NCI-H748 (cell line): Measurements from ENCODE around the gene TMCC2.
"Not testable (repeated sequence)": the region's sequence is repeated elsewhere in the genome, so short reads cannot be mapped to it uniquely, and the experiment has no call there.

Experiments
- DNase-seq: peaks from one replicate; lab custom pipeline; 2025; ENCODE audit not compliant: unreplicated experiment; lab: John Stamatoyannopoulos, UW

The TMCC2 gene

DNA sequence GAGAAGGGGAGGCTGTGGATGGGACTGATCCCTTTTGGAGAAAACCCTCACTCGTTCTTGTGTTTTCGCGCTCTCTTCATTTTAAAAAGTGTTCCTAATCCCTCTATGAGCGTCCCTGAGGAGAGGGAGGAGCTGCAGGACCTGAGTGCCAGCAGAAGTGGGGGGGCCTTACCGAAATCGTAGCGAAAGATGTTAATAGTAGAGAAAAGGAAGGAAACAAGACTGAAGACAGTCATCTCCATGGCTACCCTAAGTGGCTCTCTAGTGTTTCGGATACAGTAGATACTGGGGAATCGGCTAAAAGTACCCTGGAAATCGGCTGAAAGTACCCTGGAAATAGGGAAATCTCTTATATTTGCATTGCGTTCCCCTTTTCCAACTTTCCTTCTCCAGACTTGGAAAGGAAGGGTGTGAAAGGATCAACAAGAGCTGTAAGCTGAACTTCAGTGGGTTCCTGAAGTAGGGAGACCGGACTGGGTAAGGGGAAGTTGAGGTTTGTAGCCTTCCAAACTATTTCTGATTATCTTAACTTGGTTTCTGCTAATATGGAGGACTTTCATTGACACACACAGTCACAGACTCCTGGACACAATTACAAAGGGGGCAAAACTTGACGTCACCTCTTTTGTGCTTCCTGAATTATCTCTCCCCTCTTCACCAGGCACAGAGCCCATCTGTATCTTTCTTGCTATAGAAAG, 15.8 kb upstream of the TMCC2 start:
- DNase-seq, result no peak

DNA sequence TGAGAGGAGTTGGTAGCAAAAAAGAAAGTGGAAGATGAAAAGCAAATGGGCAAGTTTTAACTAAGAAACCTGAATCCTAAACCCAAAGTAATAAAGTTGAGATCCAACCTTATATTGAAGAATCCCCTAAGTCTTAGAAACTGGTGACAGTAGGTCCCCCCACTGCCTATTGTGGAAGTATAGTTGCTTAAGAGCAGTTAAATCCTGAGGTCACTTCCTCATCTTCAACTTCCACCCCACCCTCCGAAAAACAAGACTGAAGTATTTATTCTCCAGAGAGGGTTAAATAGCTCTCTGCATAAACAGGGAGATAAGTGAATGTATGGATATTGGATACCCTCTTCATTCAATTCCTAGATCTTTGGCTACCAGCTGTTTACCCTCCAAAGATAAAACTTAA, 13.0 kb upstream of the TMCC2 start:
- DNase-seq, result no peak

DNA sequence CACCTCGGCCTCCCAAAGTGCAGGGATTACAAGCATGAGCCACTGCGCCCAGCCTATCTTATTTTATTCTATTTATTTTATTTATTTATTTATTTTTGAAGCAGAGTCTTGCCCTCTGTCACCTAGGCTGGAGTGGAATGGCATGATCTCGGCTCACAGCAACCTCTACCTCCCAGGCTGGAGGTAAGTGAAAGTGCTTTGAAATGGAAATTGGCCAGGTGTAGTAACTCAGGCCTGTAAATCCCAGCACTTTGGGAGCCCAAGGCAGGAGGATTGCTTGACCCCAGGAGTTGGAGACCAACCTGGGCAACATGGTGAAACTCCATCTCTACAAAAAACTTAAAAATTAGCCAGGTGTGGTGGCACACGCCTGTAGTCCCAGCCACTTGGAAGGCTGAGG, 11.2 kb upstream of the TMCC2 start:
- no peak for DNase-seq

DNA sequence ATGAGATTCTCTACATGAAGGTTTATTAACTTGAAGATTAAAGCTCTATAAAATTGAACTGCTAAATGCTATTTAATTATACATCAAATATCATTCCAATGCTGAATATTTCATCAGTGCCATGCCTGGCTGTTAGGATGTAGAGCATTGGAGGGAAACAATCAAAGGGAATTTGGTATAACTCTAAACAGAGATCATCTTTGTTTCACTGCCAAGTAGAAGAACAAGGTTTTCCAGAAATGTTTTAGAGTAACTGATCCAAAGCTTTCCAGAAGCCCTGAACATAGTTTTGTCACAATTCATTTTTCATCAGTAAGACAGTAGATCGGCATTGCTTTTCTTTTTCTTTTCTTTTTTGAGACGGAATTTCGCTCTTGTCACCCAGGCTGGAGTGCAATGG, 10.3 kb upstream of the TMCC2 start:
- no peak for DNase-seq

DNA sequence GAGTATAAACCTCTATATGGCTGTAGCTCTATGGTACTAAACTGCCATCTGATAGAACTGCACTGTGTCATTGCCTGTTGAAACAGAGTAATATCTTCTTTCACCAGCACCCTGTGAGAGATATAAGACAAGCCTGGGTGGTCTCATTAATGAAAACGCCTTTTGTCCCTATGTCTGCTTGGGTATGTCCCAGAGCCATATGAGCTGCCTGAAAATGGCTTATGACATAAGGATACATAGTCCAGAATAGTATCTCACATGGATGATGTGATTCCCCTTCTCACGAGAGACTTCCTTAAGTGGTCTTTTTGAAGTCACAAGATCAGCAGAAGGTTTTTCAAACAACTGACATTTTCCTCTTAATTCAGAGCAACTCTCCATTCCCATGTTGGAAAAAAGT, 7.3 kb upstream of the TMCC2 start:
- no peak for DNase-seq

DNA sequence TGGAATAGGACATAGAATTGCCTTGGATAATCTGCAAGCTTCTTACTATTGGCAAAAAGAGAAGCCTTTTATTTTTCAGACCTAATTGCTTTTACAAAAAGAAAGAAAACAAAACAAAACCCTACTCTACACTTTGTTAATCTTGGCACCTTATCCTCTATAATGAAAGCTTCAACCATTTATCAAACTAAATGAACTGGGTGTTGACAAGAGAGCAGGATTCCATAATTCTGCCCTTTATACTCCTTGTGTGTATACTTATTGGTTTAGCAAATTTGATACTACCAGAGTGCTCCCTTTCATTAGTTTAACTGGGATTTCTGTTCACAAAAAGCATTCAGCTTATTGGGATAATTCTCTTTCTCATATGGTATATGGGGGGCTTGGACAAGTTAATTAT, 3.0 kb upstream of the TMCC2 start:
- no peak for DNase-seq

DNA sequence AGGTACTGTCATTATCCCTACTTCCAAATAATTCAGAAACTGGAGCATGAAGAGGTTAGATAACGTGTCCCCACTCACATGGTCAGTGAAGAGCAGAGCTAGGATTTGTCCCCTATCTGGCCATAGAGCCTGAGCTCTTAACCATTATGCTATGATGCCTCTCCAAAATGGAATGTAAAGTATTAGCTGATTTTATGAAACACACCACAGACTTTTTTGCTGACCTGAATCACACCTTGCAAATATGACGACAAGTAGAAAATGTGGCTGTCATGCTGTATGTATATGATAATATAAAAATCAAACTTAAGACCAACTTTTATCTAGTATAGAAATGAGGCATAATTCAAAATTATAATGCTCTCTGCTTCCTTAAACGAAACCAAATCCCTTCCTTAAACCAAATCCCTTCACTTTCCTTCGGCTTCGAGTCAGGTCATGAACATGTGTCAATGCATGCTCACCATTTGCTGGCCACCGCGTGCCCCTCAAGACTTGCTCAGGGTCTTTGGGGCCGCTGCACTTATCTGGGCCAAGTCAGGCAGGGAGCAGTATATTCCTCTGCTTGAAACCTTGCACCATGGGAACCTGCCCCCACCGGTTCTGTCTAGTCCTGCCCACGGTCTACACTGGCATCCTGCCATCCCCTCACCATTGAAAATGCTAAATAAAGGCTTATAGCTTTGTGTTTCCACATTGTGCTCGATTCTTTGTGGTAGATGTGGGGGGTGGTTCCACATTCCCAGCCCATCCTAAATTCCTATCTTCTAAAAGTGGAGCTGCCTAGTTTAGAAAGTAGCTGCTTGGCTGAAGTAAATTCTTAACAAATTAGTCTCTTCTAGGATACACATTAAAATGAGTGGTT, 1.6 kb upstream of the TMCC2 start:
- peak; percentile 23 for DNase-seq

DNA sequence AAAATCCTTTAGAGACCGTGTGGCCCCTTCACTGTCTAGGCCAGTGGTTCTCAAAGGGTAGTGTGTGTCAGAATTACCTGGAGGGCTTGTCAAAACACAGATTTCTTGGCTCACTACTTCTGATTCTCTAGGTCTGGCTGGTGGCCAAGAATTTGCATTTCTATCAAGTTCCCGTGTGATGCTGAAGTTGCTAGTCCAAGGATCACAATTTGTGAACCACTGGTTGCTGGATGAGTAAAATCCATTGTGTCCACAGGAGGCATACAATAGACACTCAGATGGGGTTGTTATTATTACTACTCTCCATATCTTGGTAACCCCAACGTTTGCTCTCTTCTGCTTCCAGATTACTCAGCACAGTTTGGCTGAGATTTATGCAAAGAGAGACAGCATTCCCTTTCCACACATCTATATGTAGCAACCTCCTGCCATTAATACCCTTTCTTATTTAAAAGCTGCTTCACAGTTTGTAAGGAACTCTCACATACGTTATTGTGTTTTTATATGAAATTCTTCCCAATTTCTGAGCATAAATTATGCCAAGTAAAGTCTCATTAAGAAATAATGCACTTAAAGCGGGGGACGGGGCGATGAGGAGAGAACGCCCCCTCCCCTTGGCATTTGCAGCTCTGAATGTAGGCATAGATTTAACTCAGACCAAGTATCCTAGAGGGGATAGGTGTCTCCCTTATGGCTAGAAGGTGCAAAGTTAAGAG, 720 bp upstream of the TMCC2 start:
- DNase-seq, result peak; percentile 20

GRCh38 chr1:205228093-205228521, 361 bp downstream of the TMCC2 start:
- DNase-seq, result no peak

GRCh38 chr1:205229399-205229871, 1.7 kb downstream of the TMCC2 start:
- DNase-seq, result peak; percentile 83

GRCh38 chr1:205229916-205230700, 2.4 kb downstream of the TMCC2 start:
- no peak for DNase-seq

- DNase-seq, result no peak
Measured at GRCh38 chr1:205230982-205231381, 3.2 kb downstream of the TMCC2 start.

DNA sequence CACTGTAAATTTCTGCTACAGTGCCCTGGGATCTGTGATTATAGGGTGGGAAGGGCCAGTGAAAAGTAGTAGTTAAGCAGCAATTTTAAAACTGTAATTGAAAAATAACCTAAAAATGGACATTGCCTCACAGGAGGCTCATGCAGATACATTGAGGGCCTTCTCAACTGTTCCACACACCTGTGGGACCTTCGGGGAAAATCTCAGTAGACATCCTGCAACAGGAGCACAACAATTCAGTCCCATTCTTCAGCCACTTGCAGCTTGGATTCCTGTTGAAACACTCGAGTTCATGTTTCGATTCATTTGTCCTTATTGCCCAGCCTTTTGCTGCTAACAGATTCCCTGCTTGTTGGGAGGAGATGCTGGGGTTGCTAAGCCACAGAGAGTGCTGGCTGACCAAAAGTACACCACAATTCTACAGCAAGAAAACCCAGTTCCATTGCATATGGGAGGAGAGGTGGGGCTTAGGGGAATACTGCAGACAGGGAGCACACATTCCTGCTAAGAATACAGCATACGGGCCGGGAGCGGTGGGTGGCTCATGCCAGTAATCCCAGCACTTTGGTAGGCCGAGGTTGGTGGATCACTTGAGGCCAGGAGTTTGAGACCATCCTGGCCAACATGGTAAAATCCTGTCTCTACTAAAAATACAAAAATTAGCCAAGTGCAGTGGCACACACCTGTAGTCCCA, 4.5 kb downstream of the TMCC2 start:
- no peak for DNase-seq

GRCh38 chr1:205232945-205233397, 5.2 kb downstream of the TMCC2 start:
- DNase-seq, result no peak

DNA sequence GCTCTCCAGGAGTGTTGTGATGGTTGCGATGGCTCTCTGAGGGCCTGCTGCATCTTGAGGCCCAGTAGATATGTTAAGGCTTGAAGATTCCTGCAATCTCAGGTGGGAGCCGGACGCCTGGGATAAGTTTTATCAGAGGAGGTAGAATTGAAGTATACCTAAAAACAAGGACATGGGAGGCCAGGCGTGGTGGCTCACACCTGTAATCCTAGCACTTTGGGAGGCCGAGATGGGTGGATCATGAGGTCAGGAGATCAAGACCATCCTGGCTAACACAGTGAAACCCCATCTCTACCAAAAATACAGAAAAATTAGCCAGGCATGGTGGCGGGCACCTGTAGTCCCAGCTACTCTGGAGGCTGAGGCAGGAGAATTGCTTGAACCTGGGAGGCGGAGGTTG, 6.2 kb downstream of the TMCC2 start:
- DNase-seq, result not testable (repeated sequence)

- DNase-seq, result no peak
Measured at GRCh38 chr1:205235951-205236350, 8.2 kb downstream of the TMCC2 start.

DNA sequence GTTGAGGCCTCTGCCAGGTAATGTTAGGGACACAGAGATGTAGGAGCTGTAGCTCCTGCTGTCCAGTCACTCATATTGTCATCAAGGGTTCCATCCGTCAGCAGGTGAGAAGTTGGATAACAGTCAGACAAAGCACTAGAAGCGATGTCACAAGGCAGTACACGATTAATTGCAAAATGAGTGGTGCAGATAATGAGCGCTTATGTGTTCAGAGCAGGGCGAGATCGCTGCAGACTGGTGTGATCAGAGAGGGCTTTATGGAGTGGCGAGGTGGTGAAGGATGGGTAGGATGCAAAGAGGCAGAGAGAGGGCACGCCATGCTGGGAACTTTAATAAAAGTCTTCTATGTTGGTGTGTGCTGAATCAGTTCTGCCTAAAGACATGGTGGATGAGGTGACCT, 8.8 kb downstream of the TMCC2 start:
- no peak for DNase-seq

DNA sequence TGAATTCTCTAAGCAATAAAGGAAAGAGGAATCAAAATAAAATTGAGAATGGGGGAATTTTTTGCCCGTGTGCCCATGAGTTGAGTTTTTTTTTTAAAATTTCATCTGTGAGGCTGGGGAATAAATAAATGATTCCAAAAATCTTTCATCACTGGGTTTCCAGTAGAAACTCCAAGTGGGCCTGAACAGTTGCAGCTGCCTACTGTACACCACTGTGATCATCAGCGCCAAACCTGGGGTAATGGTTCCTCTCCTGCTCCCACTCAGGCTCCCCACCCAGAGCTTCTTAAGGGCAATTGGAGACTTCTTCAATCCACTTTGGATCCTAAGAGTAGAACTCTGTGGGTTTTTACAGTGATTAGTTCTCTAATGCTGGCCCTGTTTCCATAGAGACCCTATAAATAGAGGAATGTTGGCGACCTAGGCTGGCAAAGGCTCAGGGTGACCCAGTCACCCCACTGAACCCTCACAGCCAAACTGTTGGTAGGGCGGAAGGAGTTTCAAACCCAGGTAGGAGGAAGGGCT, 9.3 kb downstream of the TMCC2 start:
- DNase-seq, result no peak

DNA sequence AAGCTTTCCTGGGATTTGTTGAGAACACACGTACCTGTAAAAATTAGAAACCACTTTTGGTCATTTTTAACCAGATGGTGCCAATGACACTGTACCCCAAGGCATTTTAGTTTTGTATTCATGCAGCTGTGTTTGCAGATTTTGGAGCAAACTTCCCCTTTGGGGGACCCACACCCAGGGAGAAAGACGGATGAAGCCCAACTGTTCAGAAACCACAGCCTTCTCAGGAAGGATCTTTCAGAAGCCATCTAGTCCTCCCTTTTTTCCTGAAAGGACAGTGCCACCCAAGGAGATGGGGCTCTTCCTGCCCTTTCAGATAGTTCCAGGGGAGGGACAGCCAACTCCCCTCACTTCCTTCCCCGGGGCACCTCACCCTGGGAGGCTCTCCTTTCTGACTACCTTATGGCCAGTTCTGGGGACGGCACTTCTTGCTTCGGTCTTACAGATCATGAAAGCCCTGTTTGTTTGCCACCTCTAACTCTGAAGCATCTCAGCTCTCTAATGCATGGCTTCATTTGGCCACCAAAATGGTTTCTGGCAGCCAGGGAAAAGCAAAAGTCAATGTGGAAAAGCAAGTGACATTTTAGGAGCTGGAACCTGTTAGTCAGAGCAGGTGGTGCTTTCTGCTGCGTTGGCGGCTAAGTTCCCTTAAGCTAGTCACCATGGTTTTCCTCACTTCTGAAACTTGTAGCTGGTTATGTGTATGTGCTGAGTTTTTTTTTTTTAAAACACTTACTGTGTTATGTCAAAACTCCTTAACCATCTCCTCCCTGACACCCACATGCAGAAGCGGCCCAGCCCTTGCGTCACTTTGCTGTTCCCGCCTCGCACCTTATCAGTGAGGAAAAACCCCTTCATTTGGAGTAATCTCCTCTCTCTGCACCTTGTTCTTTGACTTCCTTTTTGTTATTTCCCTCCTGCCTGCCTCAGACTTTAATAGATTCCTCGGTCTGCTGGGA, 10.1 kb downstream of the TMCC2 start:
- no peak for DNase-seq
